ENCODE results near the gene HOXB9.

Gene HOXB9

GRCh38 chr17:48599354-48599753 is 26.8 kb downstream of the HOXB9 start:
- in situ Hi-C loops (cut with HindIII; ENCODE audit: low sequenced_read_pairs), result no loop called here

- in situ Hi-C loops (cut with HindIII; ENCODE audit: low sequenced_read_pairs), result no loop called here
These were observed 27.4 kb downstream of the HOXB9 start for GRCh38 chr17:48598736-48599135.

DNA sequence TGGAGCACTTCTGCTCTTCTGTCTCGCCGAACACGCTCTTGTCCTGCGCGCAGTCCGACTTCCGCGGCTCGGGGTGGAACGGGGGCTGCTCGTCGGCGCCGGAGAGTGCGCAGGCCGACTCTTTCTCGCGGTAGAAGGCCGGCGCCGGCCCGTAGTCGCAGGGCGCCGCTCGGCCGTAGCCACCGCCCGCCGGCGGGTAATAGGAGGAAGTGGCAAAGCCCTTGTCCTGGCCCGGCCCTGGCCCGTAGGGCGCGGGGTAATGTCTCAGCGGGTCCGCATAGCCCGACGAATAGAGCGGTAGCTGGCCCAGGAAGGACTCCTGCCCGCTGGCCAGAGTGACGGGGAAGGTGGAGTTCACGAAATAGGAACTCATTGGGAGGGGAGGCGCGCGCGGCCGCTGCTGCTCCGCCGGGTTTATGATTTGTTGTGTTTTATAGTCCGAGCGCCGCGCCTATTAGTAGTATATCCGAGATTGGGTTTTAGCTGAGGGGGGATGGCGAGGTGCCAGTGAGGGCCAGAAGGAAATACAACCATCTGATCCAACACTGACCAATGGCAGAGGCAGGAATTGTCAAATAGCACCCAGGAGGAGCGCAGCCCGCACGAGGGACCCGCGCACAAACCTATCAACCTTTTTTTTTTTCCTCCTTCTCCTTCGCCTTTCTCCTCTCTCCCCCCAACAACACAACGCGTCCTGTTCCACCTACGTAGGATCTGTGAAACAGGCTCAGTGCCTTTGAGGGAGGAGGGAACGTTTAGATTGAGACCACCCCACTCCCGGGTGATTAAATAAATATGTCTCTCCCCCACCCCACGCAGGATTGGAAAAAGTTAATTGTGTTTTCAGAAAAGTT is 28.2 kb downstream of the HOXB9 start:
- in situ Hi-C loops (cut with HindIII; ENCODE audit: low sequenced_read_pairs), result no loop called here

GRCh38 chr17:48597528-48597777 is 28.7 kb downstream of the HOXB9 start:
- in situ Hi-C loops (cut with HindIII; ENCODE audit: low sequenced_read_pairs), result no loop called here

GRCh38 chr17:48596735-48597527 is 29.2 kb downstream of the HOXB9 start:
- in situ Hi-C loops (cut with HindIII; ENCODE audit: low sequenced_read_pairs), result no loop called here

DNA sequence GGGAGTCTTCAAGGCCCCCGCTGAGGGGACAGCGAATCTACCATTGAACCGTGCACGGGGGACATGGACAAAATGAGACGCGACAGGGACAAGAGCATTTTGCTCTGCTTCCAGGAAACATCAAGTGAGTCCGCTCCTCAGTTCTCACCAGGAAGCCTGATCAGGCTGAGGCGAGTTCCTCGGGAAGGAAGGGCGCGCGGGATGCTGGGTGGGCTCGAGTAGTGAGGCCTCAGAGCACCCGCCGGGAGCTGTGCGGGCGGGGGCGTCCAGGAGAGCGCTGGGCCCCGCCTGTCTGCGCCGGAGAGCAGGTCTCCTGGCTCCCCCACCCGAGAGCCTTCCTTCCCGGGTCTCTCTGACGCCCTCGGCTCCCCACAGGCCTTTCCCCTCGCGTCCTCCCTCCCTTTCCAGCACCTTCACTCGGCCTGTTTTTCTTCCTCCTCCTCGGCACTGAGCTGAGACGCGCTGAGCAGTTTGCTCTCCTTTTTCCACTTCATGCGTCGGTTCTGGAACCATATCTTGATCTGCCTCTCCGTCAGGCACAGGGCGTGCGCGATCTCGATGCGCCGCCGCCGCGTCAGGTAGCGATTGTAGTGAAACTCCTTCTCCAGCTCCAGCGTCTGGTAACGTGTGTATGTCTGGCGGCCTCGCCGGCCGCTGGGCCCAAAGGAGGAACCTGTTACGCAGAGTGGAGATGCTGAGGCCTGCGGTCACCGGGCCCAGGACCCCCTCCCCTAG is 30.0 kb downstream of the HOXB9 start:
- in situ Hi-C loops (cut with HindIII; ENCODE audit: low sequenced_read_pairs), result no loop called here

- in situ Hi-C loops (cut with HindIII; ENCODE audit: low sequenced_read_pairs), result no loop called here
These were observed 30.7 kb downstream of the HOXB9 start for GRCh38 chr17:48595278-48595999.

DNA sequence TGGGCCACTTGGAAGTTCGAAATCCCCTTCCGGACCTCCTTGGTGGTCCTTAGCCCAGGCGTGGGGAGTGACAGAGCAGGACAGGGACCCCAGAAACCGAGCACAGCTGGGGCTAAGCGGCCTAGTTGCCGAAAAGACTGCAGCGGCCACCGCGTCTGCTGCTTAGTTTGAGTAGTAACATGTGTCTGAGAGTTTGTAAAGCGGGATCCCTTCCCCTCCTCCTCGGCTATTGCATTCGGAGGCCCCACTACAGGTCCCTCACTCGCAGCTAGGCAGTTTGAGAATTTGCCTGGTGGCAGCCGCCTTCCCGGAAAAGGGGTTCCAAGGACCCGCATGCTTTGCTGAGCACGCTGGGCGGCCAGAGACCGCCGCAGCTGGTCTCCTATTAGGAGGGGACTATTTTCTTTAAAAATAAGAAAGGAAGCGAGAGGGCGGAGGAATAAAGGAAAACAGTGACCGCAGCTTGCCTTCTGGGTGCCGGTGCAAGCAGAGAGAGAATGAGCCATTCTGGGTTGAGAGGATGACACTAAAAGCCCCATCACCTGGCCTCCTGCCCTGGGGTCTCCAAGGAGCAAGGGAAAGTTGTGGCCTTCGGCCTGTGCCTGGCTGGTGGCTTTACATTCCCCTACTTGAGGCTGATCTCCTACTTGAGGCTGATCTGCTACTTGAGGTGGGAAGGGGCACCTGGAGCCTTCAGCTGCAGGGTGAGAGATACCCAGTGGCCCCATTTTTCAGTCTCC is 31.4 kb downstream of the HOXB9 start:
- in situ Hi-C loops (cut with HindIII; ENCODE audit: low sequenced_read_pairs), result no loop called here

DNA sequence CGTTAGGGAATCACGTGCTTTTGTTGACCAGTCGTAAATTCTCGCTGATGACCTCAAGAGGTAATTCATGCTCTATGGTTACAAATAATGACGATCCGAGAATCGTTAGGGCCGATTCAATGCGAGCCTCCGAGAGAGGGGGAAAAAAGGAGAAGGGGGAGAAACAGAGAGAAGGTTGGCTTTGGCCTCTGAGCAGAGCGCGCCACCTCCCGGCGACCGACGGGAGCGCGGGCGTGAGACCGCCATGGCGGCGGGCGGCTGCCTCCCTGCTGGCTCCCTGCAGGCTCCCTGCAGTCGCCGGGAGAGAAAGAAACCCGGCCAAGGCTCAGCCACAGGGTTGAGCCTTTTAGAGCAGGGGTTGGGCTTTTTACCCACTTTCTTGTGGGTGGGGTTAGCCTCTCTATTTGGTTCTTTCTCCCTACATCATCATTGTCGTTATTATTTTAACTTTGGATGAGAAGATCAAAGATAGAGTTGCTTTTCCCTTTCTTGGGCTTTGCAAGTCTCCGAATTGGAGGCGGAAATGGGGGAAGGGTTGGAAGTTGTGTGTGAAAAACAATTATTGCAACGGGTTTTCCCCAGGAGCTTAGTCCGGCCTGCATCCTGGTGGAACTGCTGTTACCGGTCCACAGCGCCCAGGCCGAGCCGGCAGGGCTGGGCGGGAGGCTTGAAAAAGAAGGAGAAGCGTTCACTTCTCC is 32.2 kb downstream of the HOXB9 start:
- in situ Hi-C loops (cut with HindIII; ENCODE audit: low sequenced_read_pairs), result no loop called here

- in situ Hi-C loops (cut with HindIII; ENCODE audit: low sequenced_read_pairs), result no loop called here
These were observed 32.9 kb downstream of the HOXB9 start, which contains the start of gene HOXB5 for GRCh38 chr17:48593126-48593829. Gene HOXB5 (minus strand): TSS chr17:48593779. CDS start chr17:48593682, 97 bp downstream.

GRCh38 chr17:48592577-48592976 is 33.6 kb downstream of the HOXB9 start:
- in situ Hi-C loops (cut with HindIII; ENCODE audit: low sequenced_read_pairs), result no loop called here

DNA sequence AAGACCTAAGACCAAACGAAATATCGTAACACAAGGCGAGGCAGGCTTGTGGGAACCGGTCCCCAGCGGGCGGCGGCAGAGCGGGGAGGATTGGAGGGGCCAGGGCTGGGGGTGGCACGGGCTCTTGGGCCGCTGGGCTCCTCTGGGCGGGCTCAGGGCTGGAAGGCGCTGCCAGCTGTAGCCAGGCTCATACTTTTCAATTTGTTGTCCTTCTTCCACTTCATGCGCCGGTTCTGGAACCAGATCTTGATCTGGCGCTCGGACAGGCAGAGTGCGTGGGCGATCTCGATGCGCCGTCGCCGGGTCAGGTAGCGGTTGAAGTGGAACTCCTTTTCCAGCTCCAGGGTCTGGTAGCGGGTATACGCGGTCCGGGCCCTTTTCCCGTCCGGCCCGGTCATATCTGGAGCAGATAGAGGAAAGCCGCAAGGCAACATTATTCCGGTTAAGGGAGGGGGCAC is 34.1 kb downstream of the HOXB9 start:
- in situ Hi-C loops (cut with HindIII; ENCODE audit: low sequenced_read_pairs), result no loop called here

GRCh38 chr17:48591255-48592056 is 34.7 kb downstream of the HOXB9 start:
- in situ Hi-C loops (cut with HindIII; ENCODE audit: low sequenced_read_pairs), result no loop called here

- in situ Hi-C loops (cut with HindIII; ENCODE audit: low sequenced_read_pairs), result no loop called here
These were observed 35.5 kb downstream of the HOXB9 start for GRCh38 chr17:48590607-48591161.

DNA sequence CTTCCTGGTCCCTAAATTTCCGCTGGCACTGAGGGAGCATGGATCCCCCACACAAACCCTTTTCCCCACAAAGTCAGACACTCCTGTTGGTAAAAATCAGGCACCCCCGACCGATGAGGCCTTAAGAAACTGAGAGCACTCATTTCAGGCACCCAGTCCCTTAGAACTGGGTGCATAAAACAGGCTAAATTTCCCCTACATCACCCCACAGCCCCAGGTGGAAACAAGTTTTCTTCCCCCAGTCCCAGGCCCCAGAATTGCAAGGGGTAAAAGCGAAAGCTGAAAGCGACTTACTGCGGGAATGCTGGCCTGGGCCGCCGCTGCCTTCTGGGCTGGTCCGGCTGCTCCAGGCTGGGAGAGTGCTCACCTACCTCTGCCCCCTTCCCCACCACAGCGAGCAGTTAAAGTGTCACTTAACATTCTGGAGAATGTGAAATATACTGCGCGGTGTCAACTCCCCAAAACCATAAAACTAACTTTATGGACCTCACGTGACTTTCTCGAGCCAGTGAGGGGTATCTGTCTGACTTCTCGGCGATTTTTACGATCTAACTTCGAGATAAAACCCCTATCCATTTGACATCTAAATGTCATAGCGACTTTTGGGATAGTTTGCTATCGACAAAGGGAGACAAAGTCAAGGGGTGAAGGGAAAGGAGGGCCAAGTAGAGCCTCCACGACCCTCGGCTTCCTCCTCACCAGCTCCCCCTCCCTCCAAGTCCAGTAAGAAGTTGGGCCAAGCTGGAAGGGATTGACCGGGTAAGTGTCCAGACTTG is 36.1 kb downstream of the HOXB9 start, which contains the start of gene HOXB3:
Gene HOXB3, minus strand, starts transcription at position 411 of the 776 bp plus-strand sequence. CDS start 37,767 bp downstream, outside the sequence.
- in situ Hi-C loops (cut with HindIII; ENCODE audit: low sequenced_read_pairs), result no loop called here

- in situ Hi-C loops (cut with HindIII; ENCODE audit: low sequenced_read_pairs), result no loop called here
These were observed 36.9 kb downstream of the HOXB9 start for GRCh38 chr17:48589060-48589830.

Measured in DLD1 (cell line).